ENCODE results near the gene DYRK1A. TPM values are rescaled to one million over a fixed set of nuclear protein-coding genes. Genes with fewer than 3 reads are reported as not detected.
"Not testable (repeated sequence)": the region's sequence is repeated elsewhere in the genome, so short reads cannot be mapped to it uniquely, and the experiment has no call there.

DYRK1A gene
- total RNA-seq, 2 donors from 2014 or later, result 57.5 to 57.7 TPM

GRCh38 chr21:37537391-37537996, 170.9 kb downstream of the DYRK1A start:
- no peaks in the 10 kb centered on the region for H3K4me1 ChIP-seq
- no peaks in the 10 kb centered on the region for H3K9me3 ChIP-seq
- H3K4me3 ChIP-seq, result no peak overlapping the region
- no peak for DNase-seq
- no peak overlapping the region for H3K27ac ChIP-seq
- no peaks in the 10 kb centered on the region for H3K36me3 ChIP-seq
- no peaks in the 10 kb centered on the region for H3K27me3 ChIP-seq
- TF ChIP-seq, protein P1, sequence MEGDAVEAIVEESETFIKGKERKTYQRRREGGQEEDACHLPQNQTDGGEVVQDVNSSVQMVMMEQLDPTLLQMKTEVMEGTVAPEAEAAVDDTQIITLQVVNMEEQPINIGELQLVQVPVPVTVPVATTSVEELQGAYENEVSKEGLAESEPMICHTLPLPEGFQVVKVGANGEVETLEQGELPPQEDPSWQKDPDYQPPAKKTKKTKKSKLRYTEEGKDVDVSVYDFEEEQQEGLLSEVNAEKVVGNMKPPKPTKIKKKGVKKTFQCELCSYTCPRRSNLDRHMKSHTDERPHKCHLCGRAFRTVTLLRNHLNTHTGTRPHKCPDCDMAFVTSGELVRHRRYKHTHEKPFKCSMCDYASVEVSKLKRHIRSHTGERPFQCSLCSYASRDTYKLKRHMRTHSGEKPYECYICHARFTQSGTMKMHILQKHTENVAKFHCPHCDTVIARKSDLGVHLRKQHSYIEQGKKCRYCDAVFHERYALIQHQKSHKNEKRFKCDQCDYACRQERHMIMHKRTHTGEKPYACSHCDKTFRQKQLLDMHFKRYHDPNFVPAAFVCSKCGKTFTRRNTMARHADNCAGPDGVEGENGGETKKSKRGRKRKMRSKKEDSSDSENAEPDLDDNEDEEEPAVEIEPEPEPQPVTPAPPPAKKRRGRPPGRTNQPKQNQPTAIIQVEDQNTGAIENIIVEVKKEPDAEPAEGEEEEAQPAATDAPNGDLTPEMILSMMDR (IDR thresholded peaks at IDR 0.05), result no peak
- H3K9ac ChIP-seq (ENCODE audit: low read depth in 2 of 2, low read length in 2 of 2), result no peak overlapping the region
- intact Hi-C loops (cut with DNase I), result no loop called here

DNA sequence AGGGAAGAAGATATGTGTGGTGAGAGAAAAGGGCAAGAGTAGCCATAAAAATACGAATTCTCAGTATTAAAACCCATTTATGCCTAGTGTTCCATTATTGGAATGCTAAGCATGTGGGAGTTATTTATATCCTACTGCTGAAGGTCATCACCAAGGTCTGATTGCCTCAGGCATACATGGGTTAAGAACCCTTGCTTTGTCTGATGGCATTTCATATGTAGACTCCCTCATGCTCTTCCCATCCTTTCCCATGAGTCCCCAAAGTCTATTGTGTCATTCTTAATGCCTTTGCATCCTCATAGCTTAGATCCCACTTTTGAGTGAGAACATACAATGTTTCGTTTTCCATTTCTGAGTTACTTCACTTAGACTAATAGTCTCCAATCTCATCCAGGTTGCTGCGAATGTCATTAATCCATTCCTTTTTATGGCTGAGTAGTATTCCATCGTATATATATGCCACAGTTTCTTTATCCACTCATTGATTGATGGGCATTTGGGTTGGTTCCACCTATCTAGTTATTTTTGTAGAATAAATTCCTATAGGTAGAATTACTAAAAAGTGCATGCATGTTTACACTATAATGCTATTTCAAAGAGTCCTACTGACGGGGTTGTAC, 172.5 kb downstream of the DYRK1A start:
- no peaks in the 10 kb centered on the region for H3K4me1 ChIP-seq
- TF ChIP-seq, protein P1 (IDR thresholded peaks at IDR 0.05), result no peak
- no peak overlapping the region for H3K27ac ChIP-seq
- no peaks in the 10 kb centered on the region for H3K27me3 ChIP-seq
- H3K9ac ChIP-seq (ENCODE audit: low read depth in 2 of 2, low read length in 2 of 2), result no peak overlapping the region
- no peaks in the 10 kb centered on the region for H3K36me3 ChIP-seq
- no peak overlapping the region for H3K4me3 ChIP-seq
- intact Hi-C loops (cut with DNase I), result no loop called here
- H3K9me3 ChIP-seq, result no peaks in the 10 kb centered on the region
- no peak for DNase-seq

- H3K4me3 ChIP-seq; H3K27me3 ChIP-seq; intact Hi-C loops (cut with DNase I); H3K9ac ChIP-seq (ENCODE audit: low read depth in 2 of 2, low read length in 2 of 2); H3K36me3 ChIP-seq; H3K27ac ChIP-seq; H3K9me3 ChIP-seq; H3K4me1 ChIP-seq; DNase-seq: not testable (repeated sequence)
Observed at GRCh38 chr21:37541128-37541527, 174.6 kb downstream of the DYRK1A start.

DNA sequence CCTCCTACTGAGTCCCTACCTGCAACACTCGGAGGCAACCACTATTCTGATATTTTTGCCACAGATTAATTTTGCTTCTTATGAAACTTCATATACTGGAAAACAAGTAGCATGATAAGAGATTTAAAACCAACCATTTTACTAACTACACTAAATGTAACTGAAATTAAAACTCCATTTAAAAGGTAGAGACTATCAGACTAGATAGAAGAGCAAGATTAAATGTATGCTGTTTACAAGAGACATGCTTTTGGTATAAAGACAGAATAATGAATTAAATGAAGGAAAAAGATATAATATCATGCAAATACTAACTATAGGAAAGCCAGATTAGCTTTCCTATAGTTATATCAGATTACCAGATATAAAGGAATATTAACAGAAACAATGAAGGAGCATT, 175.9 kb downstream of the DYRK1A start:
- no peak for DNase-seq
- TF ChIP-seq, protein P1 (IDR thresholded peaks at IDR 0.05), result no peak
- no peaks in the 10 kb centered on the region for H3K9me3 ChIP-seq
- H3K4me3 ChIP-seq, result no peak overlapping the region
- H3K27ac ChIP-seq, result no peak overlapping the region
- no peaks in the 10 kb centered on the region for H3K36me3 ChIP-seq
- H3K9ac ChIP-seq (ENCODE audit: low read depth in 2 of 2, low read length in 2 of 2), result no peak overlapping the region
- no peaks in the 10 kb centered on the region for H3K27me3 ChIP-seq
- intact Hi-C loops (cut with DNase I), result no loop called here
- H3K4me1 ChIP-seq, result no peaks in the 10 kb centered on the region

DNA sequence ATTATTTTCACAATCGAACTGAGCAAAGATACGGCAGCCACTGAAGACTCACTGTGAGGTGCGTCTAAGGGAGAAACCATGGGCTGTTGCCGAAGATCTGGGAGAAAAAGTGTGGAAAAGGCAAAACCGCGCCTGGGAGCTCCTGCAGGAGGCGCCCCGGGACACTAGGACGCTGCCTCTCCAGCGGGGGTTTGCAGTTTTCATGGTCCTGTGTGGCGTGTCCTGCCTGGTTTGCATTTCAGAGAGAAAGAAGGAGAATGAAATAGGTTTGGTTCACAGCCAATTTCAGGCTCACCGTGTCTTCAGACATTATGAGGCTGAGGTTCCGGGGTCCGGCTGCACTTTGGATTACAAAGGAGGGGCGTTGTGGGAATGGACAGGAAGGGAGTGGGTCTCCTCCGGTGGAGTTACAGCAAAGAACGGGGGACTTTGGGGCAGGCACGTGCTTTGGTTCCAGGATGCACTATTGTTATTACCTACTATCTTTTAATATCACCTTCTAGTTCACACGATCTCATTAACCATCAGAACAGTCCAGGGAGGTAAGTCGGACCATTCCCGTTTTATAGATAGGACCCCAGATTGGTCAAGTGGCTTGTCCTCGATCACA, 179.8 kb downstream of the DYRK1A start:
- DNase-seq, result no peak
- H3K27me3 ChIP-seq, result no peaks in the 10 kb centered on the region
- H3K4me1 ChIP-seq, result no peaks in the 10 kb centered on the region
- no peak overlapping the region for H3K9ac ChIP-seq (ENCODE audit: low read depth in 2 of 2, low read length in 2 of 2)
- no peak overlapping the region for H3K27ac ChIP-seq
- TF ChIP-seq, protein P1 (IDR thresholded peaks at IDR 0.05), result no peak
- no peak overlapping the region for H3K4me3 ChIP-seq
- no peaks in the 10 kb centered on the region for H3K9me3 ChIP-seq
- H3K36me3 ChIP-seq, result no peaks in the 10 kb centered on the region
- intact Hi-C loops (cut with DNase I), result no loop called here
